ENCODE measurements around the gene CTIF.

DNA sequence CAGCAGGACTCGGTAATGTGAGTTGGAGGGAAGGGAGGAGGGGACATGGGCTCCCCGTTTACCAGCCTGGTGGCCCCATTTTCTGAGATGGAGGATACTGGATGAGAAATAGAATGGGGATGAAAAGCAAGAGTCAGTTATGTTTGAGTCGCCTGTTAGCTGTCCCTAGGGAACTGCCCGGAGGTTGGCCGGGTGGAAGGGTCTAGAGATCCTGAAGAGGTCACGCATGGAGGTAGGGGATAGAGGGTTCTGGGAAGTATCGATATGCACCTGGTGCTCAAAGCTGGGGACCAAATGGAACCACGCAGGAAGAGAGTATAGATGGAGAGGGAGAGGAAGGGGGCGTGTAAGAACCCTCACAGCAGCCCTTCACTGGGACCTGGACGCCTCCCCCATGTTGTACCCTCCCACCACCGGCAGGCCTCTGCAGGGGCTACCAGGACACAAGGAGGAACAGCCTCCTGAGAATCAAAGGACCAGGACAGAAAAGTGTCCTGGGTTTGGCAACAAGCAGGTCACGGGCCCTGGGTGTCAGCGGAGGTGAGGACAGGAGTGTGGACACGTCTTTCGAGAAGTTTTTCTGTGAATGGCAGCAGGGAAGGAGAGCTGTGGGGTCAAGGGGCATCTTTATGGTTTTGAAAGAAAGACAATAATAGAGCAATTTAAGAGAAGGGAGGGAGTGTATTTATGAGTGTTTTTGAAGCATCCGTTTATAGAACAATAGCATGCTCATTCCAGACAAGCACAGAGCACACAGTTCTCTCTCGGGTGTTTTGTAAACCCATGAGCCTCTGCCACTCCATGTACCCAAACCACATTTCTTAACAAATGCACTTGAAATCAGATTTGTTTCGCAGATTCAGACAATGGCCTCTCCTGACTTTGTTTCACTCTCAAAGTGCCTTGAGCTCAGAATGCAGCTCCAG, 279.8 kb downstream of the CTIF start:
- no peak for TF ChIP-seq POLR2A (IDR thresholded peaks at IDR 0.05)
- TF ChIP-seq, protein P1, sequence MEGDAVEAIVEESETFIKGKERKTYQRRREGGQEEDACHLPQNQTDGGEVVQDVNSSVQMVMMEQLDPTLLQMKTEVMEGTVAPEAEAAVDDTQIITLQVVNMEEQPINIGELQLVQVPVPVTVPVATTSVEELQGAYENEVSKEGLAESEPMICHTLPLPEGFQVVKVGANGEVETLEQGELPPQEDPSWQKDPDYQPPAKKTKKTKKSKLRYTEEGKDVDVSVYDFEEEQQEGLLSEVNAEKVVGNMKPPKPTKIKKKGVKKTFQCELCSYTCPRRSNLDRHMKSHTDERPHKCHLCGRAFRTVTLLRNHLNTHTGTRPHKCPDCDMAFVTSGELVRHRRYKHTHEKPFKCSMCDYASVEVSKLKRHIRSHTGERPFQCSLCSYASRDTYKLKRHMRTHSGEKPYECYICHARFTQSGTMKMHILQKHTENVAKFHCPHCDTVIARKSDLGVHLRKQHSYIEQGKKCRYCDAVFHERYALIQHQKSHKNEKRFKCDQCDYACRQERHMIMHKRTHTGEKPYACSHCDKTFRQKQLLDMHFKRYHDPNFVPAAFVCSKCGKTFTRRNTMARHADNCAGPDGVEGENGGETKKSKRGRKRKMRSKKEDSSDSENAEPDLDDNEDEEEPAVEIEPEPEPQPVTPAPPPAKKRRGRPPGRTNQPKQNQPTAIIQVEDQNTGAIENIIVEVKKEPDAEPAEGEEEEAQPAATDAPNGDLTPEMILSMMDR (IDR thresholded peaks at IDR 0.05 in 8 of 11, conservative IDR thresholded peaks at IDR 0.05 in 3 of 11): no peak
